KOPT-K1 (cell line): Measurements from ENCODE around the gene ARFIP1.

ENCODE experiments used
- H3K27ac ChIP-seq: fragments of 200-600 bp; sonication (generic); 2 replicates; pipeline ENCODE4 v1.5.1; 2016; ENCODE audit warnings: antibody characterized with exemption, mild to moderate bottlenecking, low read depth, low read length; ENCODE audit not compliant: poor library complexity, severe bottlenecking
- H3K36me3 ChIP-seq: fragments of 200-600 bp; sonication (generic); 2 replicates; pipeline ENCODE4 v1.5.1; 2017; ENCODE audit warnings: antibody characterized with exemption, mild to moderate bottlenecking, low read length, moderate library complexity; ENCODE audit not compliant: insufficient read depth
- H3K9me3 ChIP-seq: fragments of 200-600 bp; sonication (generic); 2 replicates; pipeline ENCODE4 v1.5.1; 2017; ENCODE audit warnings: antibody characterized with exemption, low read length, mild to moderate bottlenecking; ENCODE audit not compliant: insufficient read depth, poor library complexity, severe bottlenecking

ARFIP1 gene

GRCh38 chr4:152959080-152959479, 179.3 kb downstream of the ARFIP1 start:
- H3K27ac ChIP-seq = no peak overlapping the region
- no peaks in the 10 kb centered on the region for H3K9me3 ChIP-seq
- H3K36me3 ChIP-seq = no peaks in the 10 kb centered on the region

GRCh38 chr4:152960082-152960481, 180.3 kb downstream of the ARFIP1 start:
- no peaks in the 10 kb centered on the region for H3K9me3 ChIP-seq
- H3K27ac ChIP-seq = no peak overlapping the region
- H3K36me3 ChIP-seq = no peaks in the 10 kb centered on the region

GRCh38 chr4:152961014-152961772, 181.4 kb downstream of the ARFIP1 start:
- Histone ChIP-seq H3K36me3 (no peaks in the 10 kb centered on the region), H3K27ac (no peak overlapping the region), H3K9me3 (no peaks in the 10 kb centered on the region)

- Histone ChIP-seq H3K27ac (no peak overlapping the region), H3K9me3 (no peaks in the 10 kb centered on the region), H3K36me3 (no peaks in the 10 kb centered on the region)
Measured at GRCh38 chr4:152961773-152962115, 182.0 kb downstream of the ARFIP1 start.
